T-helper 17 cell (primary cell): ENCODE measurements around the gene C10orf71. TPM values are rescaled to one million over a fixed set of nuclear protein-coding genes. Genes with fewer than 3 reads are reported as not detected.

Experiments used
- ATAC-seq: fragments of 150-1000 bp; cut with Tn5 transposase; 2 replicates; pipeline ENCODE4 v1.10.0; 2021; ENCODE audit warnings: mild to moderate bottlenecking, moderate library complexity
- DNase-seq, 3 donors: peaks; one replicate each; pipeline versions ENCODE4 v3.0.0 to v3.0.0-alpha.2; 2020 to 2021
- H3K9me3 ChIP-seq: one replicate; pipeline ENCODE4 v1.7.0; 2013; ENCODE audit warnings: low read length, mild to moderate bottlenecking; ENCODE audit not compliant: control insufficient read depth, poor library complexity, severe bottlenecking
- H3K27ac Mint-ChIP-seq: one replicate; pipeline ENCODE4 v1.8.0; 2022; ENCODE audit warnings: mild to moderate bottlenecking, moderate library complexity, mixed read lengths
- H3K27me3 Mint-ChIP-seq: one replicate; pipeline ENCODE4 v1.8.0; 2022; ENCODE audit warnings: mixed read lengths
- H3K36me3 Mint-ChIP-seq: one replicate; pipeline ENCODE4 v1.8.0; 2022; ENCODE audit warnings: low read depth, mixed read lengths
- H3K4me1 Mint-ChIP-seq: one replicate; pipeline ENCODE4 v1.8.0; 2022; ENCODE audit warnings: mild to moderate bottlenecking, mixed read lengths
- H3K4me3 Mint-ChIP-seq: one replicate; pipeline ENCODE4 v1.8.0; 2022; ENCODE audit warnings: mild to moderate bottlenecking, moderate library complexity, mixed read lengths
- total RNA-seq, 4 donors: library from RNA in 2 of 4; stranded (reverse) in 2 of 4; gene quantifications; one replicate each; pipeline ENCODE4 v1.2.3 and lab custom pipeline; 2022 to 2026

Gene C10orf71
- total RNA-seq, 2 donors from 2014 or later = not detected

DNA sequence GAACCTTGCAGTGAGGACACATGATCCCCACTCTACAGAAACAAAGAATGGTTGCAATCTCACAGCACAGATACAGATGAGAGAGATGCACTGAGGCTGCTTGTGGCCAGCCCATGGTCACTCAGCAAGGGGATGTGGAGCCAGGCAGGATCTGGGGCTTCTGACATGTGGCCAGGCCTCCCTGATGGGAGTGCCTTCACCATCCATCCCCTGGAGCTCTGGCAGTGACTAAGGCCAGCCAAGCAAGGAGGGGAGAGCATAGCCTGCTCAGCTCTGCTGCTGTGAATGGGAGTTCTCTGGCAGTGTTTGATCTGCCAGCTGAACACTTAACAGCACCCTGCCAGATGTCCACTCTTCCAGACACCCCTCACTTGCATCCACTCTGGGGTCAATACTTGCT lies 19.8 kb downstream of the C10orf71 start:
- peaks cover 3% of the 10 kb centered on the region for H3K4me1 Mint-ChIP-seq
- no peaks in the 10 kb centered on the region for H3K36me3 Mint-ChIP-seq

GRCh38 chr10:49319206-49319605 lies 20.2 kb downstream of the C10orf71 start:
- H3K9me3 ChIP-seq = no peaks in the 10 kb centered on the region
- Mint-ChIP-seq H3K4me1 (peaks cover 3% of the 10 kb centered on the region), H3K27me3 (peaks cover 11% of the 10 kb centered on the region), H3K36me3 (no peaks in the 10 kb centered on the region), H3K27ac (no peak overlapping the region), H3K4me3 (no peak overlapping the region)
- ATAC-seq (no peak), DNase-seq (no peak)

More for the DNA sequence above, 19.8 kb downstream of the C10orf71 start:
- Mint-ChIP-seq H3K27me3 (peaks cover 11% of the 10 kb centered on the region), H3K4me3 (no peak overlapping the region), H3K27ac (no peak overlapping the region)
- no peaks in the 10 kb centered on the region for H3K9me3 ChIP-seq
- DNase-seq (no peak), ATAC-seq (no peak)

- no peak for DNase-seq
- Mint-ChIP-seq H3K36me3 (peaks cover 3% of the 10 kb centered on the region), H3K4me1 (peaks cover 6% of the 10 kb centered on the region), H3K4me3 (no peak overlapping the region), H3K27ac (no peak overlapping the region), H3K27me3 (peaks cover 11% of the 10 kb centered on the region)
- no peak for ATAC-seq
- H3K9me3 ChIP-seq = no peaks in the 10 kb centered on the region
Observed at GRCh38 chr10:49320191-49320590, 21.2 kb downstream of the C10orf71 start.

GRCh38 chr10:49321021-49321420 lies 22.1 kb downstream of the C10orf71 start:
- DNase-seq = no peak
- no peak for ATAC-seq
- H3K27ac Mint-ChIP-seq = no peak overlapping the region
- peaks cover 6% of the 10 kb centered on the region for H3K4me1 Mint-ChIP-seq
- peaks cover 3% of the 10 kb centered on the region for H3K36me3 Mint-ChIP-seq
- no peak overlapping the region for H3K4me3 Mint-ChIP-seq
- H3K27me3 Mint-ChIP-seq = peaks cover 11% of the 10 kb centered on the region
- no peaks in the 10 kb centered on the region for H3K9me3 ChIP-seq

GRCh38 chr10:49322371-49323170 lies 23.6 kb downstream of the C10orf71 start:
- ATAC-seq = no peak
- H3K4me3 Mint-ChIP-seq = no peak overlapping the region
- H3K27me3 Mint-ChIP-seq = peaks cover 13% of the 10 kb centered on the region
- peaks cover 3% of the 10 kb centered on the region for H3K36me3 Mint-ChIP-seq
- H3K9me3 ChIP-seq = no peaks in the 10 kb centered on the region
- no peak for DNase-seq
- H3K4me1 Mint-ChIP-seq = peaks cover 6% of the 10 kb centered on the region
- H3K27ac Mint-ChIP-seq = no peak overlapping the region

DNA sequence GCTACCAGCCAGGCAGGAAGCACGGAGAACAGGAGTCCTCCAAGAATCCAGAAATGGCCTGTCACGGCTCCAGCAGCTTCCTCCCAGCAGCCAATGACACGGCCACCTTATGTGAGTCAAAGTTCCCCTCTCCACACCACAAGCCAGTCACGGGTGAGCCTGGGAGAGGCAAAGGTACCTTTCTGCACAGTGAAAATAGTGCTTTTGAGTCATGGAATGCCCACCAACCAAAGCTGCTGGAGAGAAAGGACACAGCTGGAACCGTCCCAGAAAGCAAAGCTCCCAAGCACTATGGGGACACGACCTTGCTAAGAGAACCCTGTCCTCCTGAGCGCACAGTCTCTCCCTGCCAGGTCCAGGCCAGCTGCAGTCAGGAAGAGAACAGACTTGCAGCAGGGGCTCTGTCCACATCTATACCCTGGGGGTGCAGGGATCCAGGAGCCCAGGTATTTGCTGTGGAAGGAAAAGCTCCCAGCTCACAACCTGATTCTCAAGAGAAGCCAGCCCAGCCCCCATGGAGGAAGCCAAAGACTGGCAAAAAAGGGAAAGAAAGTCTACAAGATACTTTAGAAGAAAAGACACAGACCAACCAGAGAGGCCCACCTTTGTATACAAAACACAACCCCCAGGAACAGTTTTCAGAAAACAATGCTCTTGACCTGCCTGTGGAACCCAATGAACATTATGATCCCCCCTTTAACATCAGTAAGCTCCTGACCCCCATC lies 24.4 kb downstream of the C10orf71 start:
- ATAC-seq (no peak), DNase-seq (no peak)

GRCh38 chr10:49323896-49324270 lies 24.9 kb downstream of the C10orf71 start:
- no peak overlapping the region for H3K27ac Mint-ChIP-seq
- no peak for ATAC-seq
- H3K4me3 Mint-ChIP-seq = no peak overlapping the region
- peaks cover 3% of the 10 kb centered on the region for H3K36me3 Mint-ChIP-seq
- H3K4me1 Mint-ChIP-seq = peaks cover 6% of the 10 kb centered on the region
- peaks cover 21% of the 10 kb centered on the region for H3K27me3 Mint-ChIP-seq
- no peaks in the 10 kb centered on the region for H3K9me3 ChIP-seq
- DNase-seq = no peak

More for the DNA sequence above, 24.4 kb downstream of the C10orf71 start:
- no peaks in the 10 kb centered on the region for H3K9me3 ChIP-seq
- H3K4me1 Mint-ChIP-seq = peaks cover 6% of the 10 kb centered on the region
- peaks cover 17% of the 10 kb centered on the region for H3K27me3 Mint-ChIP-seq
- no peak overlapping the region for H3K4me3 Mint-ChIP-seq
- H3K27ac Mint-ChIP-seq = no peak overlapping the region
- peaks cover 3% of the 10 kb centered on the region for H3K36me3 Mint-ChIP-seq

- ATAC-seq = no peak
- peaks cover 22% of the 10 kb centered on the region for H3K27me3 Mint-ChIP-seq
- peaks cover 3% of the 10 kb centered on the region for H3K36me3 Mint-ChIP-seq
- DNase-seq = no peak
- H3K4me1 Mint-ChIP-seq = peaks cover 6% of the 10 kb centered on the region
- no peaks in the 10 kb centered on the region for H3K9me3 ChIP-seq
- H3K4me3 Mint-ChIP-seq = no peak overlapping the region
- no peak overlapping the region for H3K27ac Mint-ChIP-seq
Observed at GRCh38 chr10:49324711-49325110, 25.7 kb downstream of the C10orf71 start.

GRCh38 chr10:49325131-49325915 lies 26.4 kb downstream of the C10orf71 start:
- H3K27me3 Mint-ChIP-seq = peaks cover 27% of the 10 kb centered on the region
- ATAC-seq (no peak), DNase-seq (no peak)
- H3K4me3 Mint-ChIP-seq = no peak overlapping the region
- peaks cover 3% of the 10 kb centered on the region for H3K36me3 Mint-ChIP-seq
- no peak overlapping the region for H3K27ac Mint-ChIP-seq
- no peaks in the 10 kb centered on the region for H3K9me3 ChIP-seq
- peaks cover 6% of the 10 kb centered on the region for H3K4me1 Mint-ChIP-seq

DNA sequence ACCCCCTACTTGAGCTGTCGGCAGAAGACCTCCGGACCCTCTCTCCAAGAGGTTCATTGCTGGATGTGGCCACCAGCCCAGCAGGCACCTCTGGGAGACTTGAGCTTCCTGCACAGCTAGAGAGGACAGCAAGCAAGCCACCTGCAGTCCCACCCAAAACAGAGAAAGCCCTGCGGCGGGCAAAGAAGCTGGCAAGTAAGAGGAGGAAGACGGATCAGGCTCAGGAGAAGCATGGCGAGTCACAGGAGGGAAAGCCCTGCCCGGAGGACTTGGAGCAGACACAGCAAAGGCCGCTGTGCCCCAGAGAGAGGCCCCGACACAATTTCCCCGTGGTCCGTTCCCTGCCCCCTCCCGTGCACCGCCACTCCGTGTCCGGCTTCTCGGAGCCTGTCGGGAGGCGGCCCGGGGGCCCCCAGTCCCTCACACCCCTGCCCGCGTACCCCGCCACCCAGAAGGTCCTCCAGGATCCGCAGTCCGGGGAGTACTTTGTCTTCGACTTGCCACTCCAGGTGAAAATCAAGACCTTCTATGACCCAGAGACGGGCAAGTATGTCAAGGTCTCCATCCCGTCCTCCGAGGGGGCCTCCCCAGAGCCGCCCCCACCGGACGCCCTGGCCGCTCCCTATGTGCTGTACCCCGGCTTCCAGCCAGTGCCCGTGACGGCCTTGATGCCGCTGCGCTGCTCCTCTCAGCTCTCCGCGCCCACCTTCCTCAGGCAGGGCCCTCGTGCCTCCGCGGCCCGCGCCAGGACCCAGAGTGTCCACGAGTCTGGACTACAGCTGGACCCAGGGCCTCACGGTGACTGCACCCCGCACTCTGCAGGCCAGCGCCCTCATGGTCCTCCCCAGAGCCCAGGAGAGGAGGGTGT lies 27.2 kb downstream of the C10orf71 start:
- no peak for DNase-seq
- no peak for ATAC-seq
- H3K4me1 Mint-ChIP-seq = peaks cover 5% of the 10 kb centered on the region
- peaks cover 27% of the 10 kb centered on the region for H3K27me3 Mint-ChIP-seq
- no peak overlapping the region for H3K4me3 Mint-ChIP-seq
- H3K27ac Mint-ChIP-seq = no peak overlapping the region
- no peaks in the 10 kb centered on the region for H3K9me3 ChIP-seq
- peaks cover 3% of the 10 kb centered on the region for H3K36me3 Mint-ChIP-seq

GRCh38 chr10:49327036-49327813 lies 28.3 kb downstream of the C10orf71 start:
- Mint-ChIP-seq H3K27me3 (peaks cover 27% of the 10 kb centered on the region), H3K36me3 (peaks cover 3% of the 10 kb centered on the region), H3K27ac (no peak overlapping the region), H3K4me1 (peaks cover 3% of the 10 kb centered on the region), H3K4me3 (no peak overlapping the region)
- ATAC-seq (no peak), DNase-seq (no peak)
- no peaks in the 10 kb centered on the region for H3K9me3 ChIP-seq
